GM12873 (cell line): ENCODE data around the gene NAV2.

Experiments used
- TF ChIP-seq, protein P1 (sequence below): IDR thresholded peaks from 2 replicates; pipeline ENCODE4 v1.5.1; 2012; ENCODE audit warnings: low read depth, mild to moderate bottlenecking, moderate library complexity, low read length, control low read depth; ENCODE audit not compliant: insufficient read depth; ENCODE audit errors: missing control alignments

The NAV2 gene

DNA sequence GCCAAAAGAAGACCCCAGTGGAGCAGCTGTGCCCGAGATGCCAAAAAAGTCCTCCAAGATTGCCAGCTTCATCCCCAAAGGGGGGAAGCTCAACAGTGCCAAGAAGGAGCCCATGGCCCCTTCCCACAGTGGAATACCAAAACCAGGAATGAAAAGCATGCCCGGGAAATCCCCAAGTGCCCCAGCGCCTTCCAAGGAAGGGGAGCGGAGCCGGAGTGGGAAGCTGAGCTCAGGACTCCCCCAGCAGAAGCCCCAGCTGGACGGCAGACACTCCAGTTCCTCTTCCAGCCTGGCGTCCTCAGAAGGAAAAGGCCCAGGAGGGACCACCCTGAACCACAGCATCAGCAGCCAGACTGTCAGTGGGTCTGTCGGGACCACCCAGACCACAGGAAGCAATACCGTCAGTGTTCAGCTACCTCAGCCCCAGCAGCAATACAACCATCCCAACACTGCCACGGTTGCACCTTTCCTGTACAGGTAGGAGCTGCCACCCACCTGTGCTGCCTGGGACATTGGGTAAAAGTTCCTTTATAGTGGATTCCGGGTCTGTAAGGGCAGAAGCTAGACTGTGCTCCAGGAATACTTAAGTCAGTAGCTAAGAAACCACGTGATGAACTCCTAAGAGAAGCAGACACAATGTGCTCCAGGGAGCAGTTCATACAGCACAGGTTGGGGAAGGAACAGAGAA lies 221.3 kb downstream of the NAV2 start:
- TF ChIP-seq, protein P1, sequence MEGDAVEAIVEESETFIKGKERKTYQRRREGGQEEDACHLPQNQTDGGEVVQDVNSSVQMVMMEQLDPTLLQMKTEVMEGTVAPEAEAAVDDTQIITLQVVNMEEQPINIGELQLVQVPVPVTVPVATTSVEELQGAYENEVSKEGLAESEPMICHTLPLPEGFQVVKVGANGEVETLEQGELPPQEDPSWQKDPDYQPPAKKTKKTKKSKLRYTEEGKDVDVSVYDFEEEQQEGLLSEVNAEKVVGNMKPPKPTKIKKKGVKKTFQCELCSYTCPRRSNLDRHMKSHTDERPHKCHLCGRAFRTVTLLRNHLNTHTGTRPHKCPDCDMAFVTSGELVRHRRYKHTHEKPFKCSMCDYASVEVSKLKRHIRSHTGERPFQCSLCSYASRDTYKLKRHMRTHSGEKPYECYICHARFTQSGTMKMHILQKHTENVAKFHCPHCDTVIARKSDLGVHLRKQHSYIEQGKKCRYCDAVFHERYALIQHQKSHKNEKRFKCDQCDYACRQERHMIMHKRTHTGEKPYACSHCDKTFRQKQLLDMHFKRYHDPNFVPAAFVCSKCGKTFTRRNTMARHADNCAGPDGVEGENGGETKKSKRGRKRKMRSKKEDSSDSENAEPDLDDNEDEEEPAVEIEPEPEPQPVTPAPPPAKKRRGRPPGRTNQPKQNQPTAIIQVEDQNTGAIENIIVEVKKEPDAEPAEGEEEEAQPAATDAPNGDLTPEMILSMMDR: no peak

DNA sequence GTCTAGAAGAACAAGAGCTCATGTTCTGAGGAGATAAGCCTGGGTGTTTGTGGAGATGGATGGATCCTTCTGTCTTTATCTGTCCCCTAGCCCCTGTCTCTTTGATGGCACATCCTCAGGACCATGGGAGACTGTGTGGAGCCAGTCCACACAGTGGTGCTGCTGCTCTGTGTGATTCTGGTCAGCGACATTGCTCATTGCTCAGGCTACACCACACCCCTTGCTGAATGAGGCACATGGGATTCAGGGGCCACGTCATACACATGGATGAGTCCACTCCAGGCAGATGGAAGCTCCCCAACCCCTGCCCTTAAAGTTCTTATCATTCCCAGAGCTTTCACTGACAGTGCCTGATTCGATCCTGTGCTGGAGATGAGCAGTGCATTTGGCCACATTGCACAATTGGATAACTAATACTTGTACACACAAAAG lies 222.2 kb downstream of the NAV2 start:
- TF ChIP-seq, protein P1: no peak

DNA sequence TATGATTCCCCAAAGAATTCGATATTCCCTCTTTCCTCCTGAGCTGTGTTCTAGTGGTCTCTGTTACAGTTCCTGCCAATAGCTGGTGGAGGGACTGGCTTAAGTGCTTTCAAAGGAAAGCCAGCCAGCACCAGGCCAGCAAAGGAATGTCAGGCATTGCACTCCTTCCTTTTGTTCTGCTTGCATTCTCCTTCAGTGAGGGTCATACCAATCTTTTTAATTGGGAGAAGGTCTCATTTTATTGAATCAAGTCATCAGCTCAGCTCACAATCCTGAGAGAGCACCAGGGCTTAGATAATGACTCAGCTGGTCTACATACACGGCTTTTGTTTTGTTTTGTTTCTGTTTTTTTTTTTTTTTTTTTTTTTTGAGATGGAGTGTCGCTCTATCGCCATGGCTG lies 222.9 kb downstream of the NAV2 start:
- TF ChIP-seq, protein P1: no peak

DNA sequence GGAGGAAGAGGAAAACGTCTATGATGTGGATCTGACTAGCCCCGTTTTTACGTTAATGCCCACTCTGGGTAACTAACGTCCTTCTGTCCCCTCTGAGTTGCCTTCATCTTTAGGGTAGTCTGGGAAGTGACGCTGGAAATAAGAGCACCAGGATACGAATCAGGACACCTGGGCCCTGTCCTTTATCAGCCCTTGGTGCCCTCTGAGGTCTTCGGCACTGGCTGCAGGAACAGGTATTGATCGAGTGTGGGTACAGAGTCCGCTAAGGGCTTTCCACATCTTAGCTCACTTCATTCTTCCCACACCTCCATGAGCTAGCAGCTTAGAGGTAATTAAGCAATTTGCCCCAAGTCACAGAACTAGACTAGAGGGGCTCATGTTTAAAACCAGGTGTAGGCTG lies 223.8 kb downstream of the NAV2 start:
- TF ChIP-seq, protein P1: no peak

DNA sequence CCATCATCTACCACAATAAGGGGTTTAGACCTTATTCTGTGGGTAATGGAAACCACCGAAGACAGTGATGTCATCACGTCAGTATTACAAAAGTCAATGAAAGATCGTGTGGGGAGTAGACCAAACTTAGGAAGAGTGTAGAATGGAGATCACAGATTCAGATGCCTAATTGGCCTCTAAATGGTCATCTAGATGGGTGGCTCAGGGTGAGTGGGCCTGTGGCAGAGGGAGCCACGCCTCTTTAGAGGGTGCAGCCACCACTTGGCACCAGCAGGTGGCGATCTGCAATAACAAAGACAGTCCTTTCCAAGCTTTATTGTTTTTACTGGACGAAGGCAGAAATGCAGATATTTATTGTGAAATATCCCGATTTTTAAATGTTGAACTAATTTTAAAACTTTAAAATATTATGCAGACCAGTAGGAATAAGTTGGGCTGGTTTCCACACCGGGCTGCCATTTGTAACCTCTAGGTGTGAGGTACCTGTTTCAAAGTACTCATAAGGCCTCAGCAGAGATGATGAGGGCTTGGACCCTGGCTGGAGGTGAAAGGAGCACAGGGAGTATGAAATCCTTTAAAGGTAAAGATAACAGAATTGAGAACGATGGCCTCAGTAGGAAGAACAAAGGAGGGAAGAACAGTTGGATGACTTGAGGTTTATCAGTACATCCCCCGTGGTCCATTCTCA lies 225.7 kb downstream of the NAV2 start:
- TF ChIP-seq, protein P1: peak; percentile 90

DNA sequence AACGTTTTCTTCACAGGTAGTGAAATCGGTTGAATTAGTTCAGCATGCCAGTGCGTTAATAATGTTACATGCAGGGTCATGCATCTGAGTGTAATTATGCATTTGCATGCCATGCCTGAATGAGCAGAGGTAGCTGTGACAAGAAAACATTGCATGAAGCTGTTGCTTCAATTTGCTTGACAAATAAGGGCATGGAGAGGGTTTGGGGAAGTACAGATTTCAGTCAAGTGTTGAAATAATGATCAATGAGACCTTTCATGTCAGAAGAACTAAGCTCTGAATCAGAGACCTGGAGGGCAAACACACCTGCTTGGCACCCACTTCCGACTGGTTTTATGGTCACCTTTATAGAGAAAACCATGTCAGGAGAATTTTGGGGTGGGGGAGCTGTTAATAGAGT lies 226.2 kb downstream of the NAV2 start:
- TF ChIP-seq, protein P1: no peak

DNA sequence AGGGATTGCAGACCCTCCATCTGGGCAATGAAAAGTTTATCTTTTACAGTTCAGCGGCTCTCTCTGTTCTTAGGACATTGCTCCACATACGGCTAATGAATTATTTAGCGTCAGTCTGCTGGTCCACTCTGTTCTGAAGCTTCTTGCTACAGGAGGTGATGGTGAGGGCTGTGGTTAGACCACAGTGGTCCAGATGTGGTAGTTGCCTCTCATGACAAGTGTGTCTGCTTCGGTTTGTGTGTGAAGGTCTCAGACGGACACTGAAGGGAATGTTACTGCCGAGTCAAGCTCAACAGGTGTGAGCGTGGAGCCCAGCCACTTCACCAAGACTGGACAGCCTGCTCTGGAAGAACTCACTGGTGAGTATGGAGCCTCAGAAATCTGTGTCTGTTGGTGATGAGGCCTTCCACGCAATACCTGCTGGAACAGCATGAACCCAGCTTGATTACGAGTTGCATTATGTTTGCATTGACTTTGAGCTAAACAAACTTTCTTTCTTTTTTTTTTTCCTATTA lies 226.8 kb downstream of the NAV2 start:
- TF ChIP-seq, protein P1: no peak
